IPS-NIHi11 (cell line): Measurements from ENCODE around the gene GMNN.

Experiments
- DNase-seq: peaks from one replicate; pipeline ENCODE4 v3.0.0; 2012; ENCODE audit warnings: mixed read lengths, low spot score

The GMNN gene

DNA sequence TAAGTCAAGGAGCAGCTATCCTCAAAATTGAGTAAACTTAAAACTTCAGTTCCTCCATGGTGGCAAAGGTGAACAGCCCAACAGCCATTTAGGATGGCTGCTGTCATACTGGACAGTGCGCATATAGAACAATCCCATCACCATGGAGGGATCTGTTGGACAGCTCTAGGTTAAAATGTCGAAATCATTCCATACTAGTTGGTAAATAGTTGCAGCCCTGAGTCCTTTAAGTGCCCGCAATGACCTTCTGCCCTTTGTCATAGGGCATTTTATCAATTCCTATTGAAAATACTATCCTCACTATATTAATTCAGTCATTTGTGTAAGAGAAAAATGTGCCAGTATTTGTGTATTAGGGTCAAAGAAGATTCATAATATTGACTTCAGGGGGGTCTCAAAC, 32.8 kb downstream of the GMNN start:
- DNase-seq: no peak

DNA sequence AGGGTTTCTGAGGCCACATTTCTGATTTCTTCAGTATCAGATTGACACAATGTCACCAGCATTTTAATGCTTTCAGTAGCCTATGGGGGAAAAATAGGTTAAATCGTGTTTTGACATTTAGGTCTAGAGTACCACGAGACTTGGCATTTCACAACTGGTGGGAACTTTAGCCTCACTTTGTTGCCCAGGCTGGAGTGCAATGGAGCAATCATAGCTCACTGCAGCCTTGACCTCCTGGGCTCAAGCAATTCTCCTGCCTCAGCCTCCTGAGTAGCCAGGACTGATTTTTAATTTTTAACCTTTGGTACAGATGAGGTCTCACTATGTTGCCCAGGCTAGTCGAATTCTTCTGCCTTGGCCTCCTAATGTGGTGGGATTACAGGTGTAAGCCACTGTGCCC, 35.0 kb downstream of the GMNN start:
- no peak for DNase-seq

DNA sequence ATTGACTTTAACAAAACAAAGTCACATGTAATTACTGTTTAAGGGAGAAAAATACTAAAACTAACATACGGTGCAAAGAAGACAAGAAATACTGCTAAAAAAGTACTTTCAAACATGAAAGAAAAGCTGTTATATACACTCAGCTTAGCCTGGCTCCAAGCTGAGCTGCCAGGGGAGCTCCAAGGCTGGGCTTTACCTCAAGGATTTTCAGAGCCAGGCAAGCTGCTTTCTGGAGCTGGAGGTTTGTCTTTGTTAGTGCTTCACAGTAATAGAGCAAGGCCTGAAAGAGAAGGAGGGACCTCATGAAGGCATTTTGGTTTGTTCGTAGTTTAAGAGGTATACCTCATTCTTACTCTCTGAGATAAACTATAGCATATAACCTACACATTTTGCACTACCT, 43.6 kb downstream of the GMNN start:
- no peak for DNase-seq

DNA sequence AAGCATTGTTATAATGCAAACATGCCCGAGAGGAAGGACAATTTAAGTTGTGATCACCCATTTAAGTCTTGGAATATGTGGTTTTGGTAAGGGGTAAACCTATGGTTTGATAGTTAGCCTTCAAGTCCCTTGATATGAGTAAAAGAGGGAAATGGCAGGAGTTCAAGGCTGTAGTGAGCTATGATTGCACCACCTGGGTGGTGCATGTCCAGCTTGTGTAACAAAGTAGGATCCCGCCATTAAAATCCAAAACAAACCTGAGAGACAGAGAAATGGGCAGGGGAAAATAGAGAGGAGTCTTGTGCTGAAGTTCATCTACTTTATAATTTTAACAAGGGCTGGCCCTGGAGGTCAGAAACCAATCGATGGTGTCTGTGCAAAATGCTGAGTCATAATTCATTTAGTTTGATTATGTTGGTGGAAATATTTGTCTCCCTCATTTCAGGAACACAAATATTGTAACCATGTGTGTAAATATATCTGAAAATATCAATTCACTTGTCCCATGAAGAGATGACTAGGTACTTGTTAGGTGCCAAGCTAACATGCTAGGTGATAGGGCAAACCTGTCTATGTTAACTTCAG, 47.2 kb downstream of the GMNN start:
- DNase-seq: no peak

DNA sequence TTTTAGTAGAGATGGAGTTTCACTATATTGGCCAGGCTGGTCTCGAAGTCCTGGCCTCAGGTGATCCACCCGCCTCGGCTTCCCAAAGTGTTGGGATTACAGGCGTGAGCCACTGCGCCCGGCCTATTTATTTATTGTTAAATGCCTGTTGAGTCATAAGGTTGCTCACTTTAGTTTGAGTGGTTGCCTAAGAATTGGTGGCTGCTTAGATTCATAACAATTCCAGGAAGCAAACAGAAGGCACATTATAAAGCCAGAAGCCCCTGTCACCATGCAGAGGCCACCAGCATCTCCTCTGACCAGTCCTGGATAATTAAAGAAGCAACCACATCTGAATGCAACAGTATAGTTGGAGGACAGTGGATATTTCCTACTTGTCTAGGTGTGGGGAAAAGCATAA, 48.0 kb downstream of the GMNN start:
- DNase-seq: no peak

DNA sequence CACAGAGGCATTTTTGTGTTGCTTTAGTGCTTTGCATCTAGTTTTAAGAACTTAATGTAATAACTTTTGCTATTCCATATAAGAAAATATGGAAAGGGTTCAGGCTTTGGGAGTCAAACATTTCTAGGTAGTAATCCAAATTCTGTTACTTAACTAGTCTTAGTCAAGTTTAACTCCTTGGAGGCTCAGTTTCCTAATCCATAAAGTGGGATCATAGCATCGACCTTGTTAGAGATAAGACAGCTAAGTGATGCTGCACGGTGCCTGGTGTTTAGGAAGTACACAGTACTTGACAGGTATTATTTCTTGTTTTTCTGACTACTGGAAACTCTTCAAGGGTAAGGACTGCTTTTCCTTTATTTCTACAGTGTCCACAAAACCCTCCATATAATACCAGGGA, 48.4 kb downstream of the GMNN start:
- no peak for DNase-seq

DNA sequence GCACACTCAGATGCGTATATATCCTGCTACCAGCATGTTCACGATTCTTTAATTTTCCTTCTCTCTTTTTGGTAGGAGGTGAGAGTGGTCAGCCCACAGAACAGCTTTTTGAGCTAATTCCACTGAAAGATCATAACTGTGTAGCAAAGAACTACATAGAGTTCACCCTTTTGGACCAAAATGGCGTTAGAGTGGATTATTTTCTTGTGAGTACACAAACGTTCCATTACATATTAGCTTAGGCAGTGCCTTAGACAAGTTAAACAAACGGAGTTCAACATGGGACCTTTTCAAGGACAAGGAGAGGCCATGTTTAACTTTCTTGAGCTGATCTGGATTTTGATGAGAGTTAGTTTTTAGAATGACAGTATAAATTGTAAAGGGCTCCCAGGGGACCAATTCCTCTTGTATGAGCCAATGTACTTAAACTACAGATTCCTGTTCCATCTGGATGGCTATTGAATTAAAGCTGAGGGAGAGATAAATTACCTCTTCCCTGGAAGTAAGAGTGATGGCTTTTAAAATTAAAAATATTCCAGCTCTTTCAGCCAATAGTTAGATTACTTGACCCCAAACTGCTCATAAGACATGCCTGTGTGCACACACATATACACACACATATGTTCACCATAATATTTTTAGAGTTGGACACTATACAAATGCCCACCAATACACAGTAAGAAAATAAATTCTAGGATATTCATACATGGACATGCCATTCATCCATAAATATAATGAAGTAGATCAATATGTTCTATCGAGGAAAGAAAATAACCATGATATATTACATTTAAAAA, 49.6 kb downstream of the GMNN start:
- no peak for DNase-seq

DNA sequence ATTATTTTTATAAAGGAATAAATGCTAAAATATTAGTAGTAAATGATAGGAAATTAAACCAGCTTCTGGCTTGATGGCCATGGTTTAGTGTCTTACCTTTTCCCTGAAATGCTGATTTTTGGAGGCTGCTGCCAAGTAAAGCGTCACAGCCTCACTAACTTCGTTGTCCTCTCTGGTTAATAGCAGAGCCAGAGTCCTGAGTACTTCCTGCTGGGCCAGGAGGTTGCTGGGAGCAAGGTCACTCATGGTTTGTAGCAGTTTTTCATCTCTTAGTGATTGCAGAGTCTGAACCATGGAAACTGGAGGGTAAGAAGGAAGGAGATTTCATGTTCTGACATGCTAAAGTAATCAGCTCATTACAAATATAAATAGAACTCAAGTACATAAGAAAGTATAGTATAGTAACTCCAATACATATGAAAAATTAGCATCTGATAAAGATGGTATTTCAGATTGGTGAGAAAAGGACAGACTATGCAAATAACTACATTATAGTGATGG, 50.4 kb downstream of the GMNN start:
- no peak for DNase-seq

DNA sequence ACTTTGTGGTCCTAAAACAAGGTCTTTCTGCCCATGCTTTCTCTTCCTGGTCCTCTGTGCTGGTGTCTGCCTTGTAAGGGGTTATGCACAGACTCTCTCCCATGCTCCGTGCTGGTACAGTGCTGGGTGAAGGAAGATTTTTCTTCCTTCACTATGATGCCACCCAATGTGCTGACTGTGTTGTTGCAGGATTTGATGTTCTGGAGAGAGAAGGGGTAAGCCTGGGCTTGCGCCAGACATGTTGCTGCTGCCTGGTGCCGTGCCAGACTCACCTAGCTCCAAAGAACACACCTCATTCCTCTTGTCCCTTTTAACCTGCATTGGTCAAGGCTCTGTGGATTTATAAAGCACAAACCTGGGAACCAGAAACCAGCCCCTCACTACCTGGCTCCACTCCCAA, 52.4 kb downstream of the GMNN start:
- DNase-seq: no peak

DNA sequence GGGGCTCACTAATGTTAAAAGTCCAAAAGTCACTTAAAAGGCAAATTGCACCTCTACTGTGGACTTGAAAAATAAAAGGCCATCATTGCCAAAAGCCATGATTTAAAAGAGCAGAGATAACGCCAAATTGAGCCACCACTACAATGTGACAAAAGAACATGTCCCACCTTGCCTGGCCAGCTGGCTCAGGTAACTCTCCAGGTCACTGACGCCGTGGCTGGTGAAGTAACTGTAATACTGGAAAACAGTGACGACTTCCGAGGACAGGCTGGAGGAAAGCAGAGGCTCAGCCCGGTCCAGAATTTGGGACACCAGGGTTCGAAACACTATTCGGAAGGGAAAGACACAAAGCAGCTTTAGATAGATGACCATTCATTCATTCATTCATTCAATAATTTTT, 53.2 kb downstream of the GMNN start:
- DNase-seq: no peak

DNA sequence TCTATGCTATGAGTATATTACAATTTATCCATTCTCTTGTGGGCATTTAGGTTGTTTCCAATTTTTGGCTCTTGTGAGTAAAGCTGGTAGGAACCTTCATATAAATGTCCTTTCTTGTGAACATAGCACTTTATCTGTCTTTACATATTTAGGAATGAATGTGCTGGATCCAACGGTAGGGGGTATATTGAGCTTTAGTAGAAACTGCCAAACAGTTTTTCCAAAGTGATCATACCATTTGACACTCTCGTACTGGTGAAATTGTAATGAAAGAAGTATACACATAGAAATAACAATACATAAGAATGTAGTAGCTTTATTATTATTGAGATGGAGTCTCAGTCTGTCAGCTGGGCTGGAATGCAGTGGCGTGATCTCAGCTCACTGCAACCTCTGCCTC, 54.9 kb downstream of the GMNN start:
- DNase-seq: no peak

DNA sequence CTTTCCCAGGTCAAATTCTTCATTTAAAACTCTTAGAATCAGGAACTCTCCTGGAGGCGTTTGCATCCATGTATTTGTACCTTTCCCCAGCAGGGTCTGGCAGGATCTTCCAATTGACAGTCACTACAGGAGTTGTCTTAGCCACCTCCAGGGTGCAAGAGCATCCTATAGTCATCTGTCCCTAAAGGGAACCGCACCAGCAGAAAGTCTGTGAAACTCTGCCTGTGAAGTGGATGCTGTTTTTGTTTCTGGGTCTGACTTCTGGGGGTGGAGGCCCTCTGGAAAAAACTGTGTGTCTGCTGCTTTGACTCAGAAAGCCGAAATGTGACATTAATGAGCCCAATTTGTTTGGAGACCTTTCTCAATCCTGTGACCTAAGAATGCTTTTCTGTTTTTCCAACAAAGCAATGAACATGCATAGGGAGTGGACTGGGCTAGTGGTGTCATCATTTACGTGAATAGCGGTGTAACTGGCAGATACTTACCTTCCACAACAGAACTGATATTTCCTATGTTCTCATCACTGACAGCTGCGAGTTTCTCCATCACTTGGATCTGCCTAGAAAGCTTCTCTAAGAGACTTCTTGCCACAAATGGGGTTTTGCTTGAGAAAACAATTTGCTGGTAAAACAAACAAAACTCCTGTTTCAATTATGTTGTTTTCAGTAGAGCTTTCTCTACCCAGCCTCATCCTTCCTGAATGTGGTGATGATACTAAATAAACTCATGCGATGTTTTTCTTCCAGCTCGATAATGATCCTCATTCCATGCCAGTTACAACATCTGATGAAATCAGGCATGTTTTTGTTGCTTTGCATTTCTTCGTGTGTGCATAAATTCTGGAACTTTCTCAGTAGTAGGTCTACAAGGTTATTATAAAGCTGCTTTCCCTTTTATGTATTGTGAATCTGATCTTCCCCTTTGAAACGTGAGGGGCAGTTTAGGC, 57.3 kb downstream of the GMNN start:
- DNase-seq: no peak

DNA sequence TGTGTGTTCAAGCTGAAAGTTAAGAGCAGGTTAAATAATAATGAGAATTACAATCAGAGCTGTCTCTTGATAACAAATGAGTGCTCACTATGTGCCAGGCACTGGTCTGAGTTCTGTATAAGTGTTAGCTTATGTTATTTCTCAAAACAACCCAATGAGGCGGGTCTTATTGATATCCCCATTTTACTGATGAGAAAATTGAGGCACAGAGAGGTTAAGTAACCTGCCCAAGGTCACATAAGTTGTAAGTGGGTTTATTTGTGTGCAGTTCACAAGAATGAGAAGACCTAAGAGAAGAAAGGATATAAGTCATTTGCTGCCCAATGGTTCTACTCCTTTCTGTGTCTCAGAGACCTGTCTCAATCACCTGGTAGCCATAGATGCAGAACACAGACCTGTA, 58.1 kb downstream of the GMNN start:
- no peak for DNase-seq

DNA sequence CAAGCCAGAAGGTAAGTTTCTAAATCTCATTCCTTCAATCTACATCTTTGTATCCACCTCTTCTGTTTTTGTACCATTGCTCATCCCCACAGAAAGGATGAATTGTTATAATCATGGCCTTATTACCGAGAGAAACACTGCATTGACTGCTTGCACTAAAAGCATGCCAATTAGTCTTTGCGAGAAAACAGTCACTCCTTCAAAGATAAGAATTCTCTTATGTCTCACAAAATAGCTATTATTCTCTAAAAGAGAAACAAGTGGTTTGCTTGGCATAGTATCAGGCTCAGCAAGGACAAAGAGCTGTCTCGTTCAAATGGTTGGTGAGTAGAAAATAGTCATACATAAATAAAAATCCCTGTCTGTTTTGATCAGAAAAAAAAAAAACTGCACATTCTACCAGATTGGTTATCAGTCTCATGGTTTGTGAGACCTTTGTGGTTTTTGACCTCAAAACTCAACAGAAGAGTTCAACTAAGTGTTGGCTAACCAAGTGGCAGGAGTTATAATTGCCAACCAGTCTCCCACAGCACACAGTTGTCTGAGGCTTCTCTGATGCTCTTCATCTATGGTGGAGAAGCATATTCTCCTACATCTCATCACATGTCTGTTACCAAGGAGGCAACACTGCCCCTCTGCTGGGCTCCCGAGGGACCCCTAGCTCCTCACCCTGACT, 59.1 kb downstream of the GMNN start:
- no peak for DNase-seq
